HepG2 (cell line): ENCODE measurements around the gene NEDD8. TPM values are rescaled to one million over a fixed set of nuclear protein-coding genes. Genes with fewer than 3 reads are reported as not detected.
A peak's percentile ranks its signal among the peaks of the same experiment; 100 is the strongest.

Experiments used
- CSRNP1 ChIP-seq: sonication (generic); formaldehyde crosslinking; IDR thresholded peaks from 2 replicates; pipeline ENCODE4 v1.8.1; 2023; ENCODE audit warnings: mild to moderate bottlenecking, missing genetic modification reagents
- POLR2AphosphoS2 ChIP-seq: IDR thresholded peaks from 2 replicates; pipeline ENCODE4 v1.6.1; 2011; ENCODE audit warnings: low read depth, low read length, improper control_type of control experiment
- ZNF20 ChIP-seq: sonication (generic); formaldehyde crosslinking; IDR thresholded peaks from 2 replicates; pipeline ENCODE4 v1.4.0; 2020; ENCODE audit warnings: mild to moderate bottlenecking, moderate library complexity, missing genetic modification reagents
- ZNF280B ChIP-seq: sonication (generic); formaldehyde crosslinking; IDR thresholded peaks from 2 replicates; pipeline ENCODE4 v1.5.0; 2020; ENCODE audit warnings: missing genetic modification reagents, mild to moderate bottlenecking, borderline replicate concordance
- ZNF782 ChIP-seq: sonication (generic); formaldehyde crosslinking; IDR thresholded peaks from 2 replicates; pipeline ENCODE4 v1.4.0; 2020; ENCODE audit warnings: missing genetic modification reagents, mild to moderate bottlenecking, borderline replicate concordance
- polyA plus RNA-seq, 8 experiments: library from polyadenylated mRNA; depleted of rRNA in 3 of 8; stranded (reverse) in 7 of 8; unstranded in 1 of 8; fragments of >200 nt; fragmentation: Illumina TruSeq in 4 of 8; extraction: Trizol in 4 of 8; gene quantifications; 2 replicates each; pipeline versions ENCODE4 v1.2.1 to v1.2.3, GENCODE V29; 2011 to 2016; ENCODE audit warnings: low read depth in 4 of 8, missing spikeins in 1 of 8, mixed read lengths in 1 of 8; ENCODE audit not compliant: insufficient read depth in 1 of 8
- total RNA-seq, 5 experiments: library from RNA; depleted of rRNA; stranded (reverse); fragments of >200 nt; fragmentation: Illumina TruSeq; extraction: Trizol; gene quantifications; 2 replicates each; pipeline ENCODE4 v1.2.3, GENCODE V29; 2016; ENCODE audit warnings: low read depth in 1 of 5
- TF ChIP-seq, protein P1 (sequence below): sonication (generic); formaldehyde crosslinking; IDR thresholded peaks from 2 replicates; pipeline ENCODE4 v1.4.0; 2020; ENCODE audit warnings: mild to moderate bottlenecking, missing genetic modification reagents

The NEDD8 gene
- total and polyA plus RNA-seq, 2 of the 13 experiments (the other 11 are each of a cell fraction or from before 2014, with no cell fraction given) = 535 to 713 TPM

GRCh38 chr14:24181371-24182077 is 50.6 kb downstream of the NEDD8 start (continued):
- TF ChIP-seq, protein P1, sequence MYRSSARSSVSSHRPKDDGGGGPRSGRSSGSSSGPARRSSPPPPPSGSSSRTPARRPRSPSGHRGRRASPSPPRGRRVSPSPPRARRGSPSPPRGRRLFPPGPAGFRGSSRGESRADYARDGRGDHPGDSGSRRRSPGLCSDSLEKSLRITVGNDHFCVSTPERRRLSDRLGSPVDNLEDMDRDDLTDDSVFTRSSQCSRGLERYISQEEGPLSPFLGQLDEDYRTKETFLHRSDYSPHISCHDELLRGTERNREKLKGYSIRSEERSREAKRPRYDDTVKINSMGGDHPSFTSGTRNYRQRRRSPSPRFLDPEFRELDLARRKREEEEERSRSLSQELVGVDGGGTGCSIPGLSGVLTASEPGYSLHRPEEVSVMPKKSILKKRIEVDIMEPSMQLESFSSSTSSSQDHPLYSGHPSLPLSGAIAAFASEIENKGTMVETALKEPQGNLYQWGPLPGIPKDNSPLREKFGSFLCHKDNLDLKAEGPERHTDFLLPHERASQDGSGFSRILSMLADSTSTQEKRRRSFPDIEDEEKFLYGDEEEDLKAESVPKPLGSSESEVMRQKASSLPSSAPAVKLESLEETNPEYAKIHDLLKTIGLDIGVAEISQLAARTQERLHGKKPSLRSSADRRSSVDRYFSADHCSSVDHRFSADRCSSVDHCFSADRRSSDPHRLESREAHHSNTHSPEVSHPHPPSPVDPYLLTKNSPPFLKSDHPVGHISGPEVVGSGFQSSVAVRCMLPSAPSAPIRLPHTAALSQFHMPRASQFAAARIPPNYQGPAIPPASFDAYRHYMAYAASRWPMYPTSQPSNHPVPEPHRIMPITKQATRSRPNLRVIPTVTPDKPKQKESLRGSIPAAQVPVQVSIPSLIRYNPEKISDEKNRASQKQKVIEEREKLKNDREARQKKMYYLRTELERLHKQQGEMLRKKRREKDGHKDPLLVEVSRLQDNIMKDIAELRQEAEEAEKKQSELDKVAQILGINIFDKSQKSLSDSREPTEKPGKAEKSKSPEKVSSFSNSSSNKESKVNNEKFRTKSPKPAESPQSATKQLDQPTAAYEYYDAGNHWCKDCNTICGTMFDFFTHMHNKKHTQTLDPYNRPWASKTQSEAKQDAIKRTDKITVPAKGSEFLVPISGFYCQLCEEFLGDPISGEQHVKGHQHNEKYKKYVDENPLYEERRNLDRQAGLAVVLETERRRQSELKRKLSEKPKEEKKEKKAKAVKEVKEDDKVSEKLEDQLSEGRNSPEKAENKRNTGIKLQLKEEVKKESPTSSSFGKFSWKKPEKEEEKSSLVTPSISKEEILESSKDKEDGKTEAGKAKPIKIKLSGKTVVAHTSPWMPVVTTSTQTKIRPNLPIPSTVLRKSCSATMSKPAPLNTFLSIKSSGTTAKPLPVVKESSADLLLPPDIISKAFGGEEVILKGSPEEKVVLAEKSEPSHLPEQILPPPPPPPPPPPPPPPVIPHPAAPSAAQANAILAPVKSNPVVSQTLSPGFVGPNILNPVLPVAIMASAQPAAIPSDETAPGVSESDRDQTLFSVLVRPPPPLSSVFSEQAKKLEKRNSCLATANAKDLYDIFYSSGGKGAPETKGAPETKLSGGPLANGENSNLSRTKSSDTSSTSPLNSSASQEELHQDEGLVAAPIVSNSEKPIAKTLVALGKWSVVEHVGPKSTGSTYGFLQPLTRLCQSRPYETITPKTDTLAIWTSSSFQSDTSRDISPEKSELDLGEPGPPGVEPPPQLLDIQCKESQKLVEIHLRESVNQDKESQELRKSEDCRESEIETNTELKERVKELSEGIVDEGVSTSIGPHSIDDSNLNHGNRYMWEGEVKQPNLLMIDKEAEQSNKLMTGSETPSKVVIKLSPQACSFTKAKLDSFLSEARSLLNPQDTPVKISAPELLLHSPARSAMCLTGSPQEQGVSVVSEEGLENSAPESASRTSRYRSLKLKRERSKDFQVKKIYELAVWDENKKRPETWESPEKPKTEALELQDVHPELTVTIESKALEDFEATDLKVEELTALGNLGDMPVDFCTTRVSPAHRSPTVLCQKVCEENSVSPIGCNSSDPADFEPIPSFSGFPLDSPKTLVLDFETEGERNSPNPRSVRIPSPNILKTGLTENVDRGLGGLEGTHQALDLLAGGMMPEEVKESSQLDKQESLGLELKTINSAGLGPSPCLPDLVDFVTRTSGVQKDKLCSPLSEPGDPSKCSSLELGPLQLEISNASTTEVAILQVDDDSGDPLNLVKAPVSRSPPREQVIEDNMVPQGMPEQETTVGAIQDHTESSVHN (CRISPR knock-in tag) = 0 out of 2 replicates have a peak, but pooled peaks have one; percentile 36
- TF ChIP-seq POLR2AphosphoS2 = peak; percentile 20
- no peak for TF ChIP-seq ZNF20 (CRISPR knock-in tag)
- 0 out of 2 replicates have a peak, but pooled peaks have one; percentile 56 for TF ChIP-seq ZNF782 (CRISPR knock-in tag)
- TF ChIP-seq ZNF280B (CRISPR knock-in tag) = peak; percentile 51; the same call in 1 of the 2 replicates
- TF ChIP-seq CSRNP1 (CRISPR knock-in tag) = no peak
